Stimulated activated CD8-positive, alpha-beta memory T cell treated with anti-CD3 and anti-CD28 coated beads, Interleukin-4, amount 100 ng/mL, for 1 hour (primary cell): ENCODE results near the gene KIAA1671.
"Not testable (repeated sequence)": the region's sequence is repeated elsewhere in the genome, so short reads cannot be mapped to it uniquely, and the experiment has no call there.

Experiments
- DNase-seq, 2 donors: peaks; one replicate each; pipeline ENCODE4 v3.0.0-alpha.2; 2020; ENCODE audit warnings: low read depth in 2 of 2, low spot score in 1 of 2

The KIAA1671 gene

DNA sequence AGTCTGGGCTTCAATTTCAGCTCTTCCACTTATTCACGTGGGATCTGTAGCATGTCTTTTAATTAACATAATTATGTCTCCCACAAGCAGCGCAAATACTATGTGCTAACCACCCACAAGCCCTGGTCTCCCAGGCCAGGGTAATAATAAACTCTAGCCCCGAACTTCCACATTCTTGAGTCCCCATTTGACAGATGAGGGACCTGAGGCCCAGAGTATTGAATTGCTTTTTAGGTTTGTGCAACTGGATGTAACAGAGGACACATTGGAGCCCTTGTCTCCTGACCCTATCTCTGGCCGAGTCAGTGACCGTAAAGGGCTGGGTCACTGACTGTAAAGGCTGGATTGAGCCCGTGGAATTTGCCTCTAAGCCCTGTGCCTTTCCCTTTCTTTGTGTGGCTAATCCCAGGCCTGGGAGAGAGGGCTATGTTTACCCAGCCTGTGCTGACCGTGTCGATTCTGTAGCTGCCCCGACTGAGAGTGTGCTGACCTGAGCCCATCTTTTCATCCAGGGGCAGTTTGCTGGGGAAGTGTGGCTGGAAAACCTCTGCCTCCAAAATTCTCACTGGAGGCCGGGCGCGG is 270.8 kb downstream of the KIAA1671 start:
- DNase-seq: no peak

GRCh38 chr22:25228822-25229221 is 276.3 kb downstream of the KIAA1671 start:
- DNase-seq: no peak

DNA sequence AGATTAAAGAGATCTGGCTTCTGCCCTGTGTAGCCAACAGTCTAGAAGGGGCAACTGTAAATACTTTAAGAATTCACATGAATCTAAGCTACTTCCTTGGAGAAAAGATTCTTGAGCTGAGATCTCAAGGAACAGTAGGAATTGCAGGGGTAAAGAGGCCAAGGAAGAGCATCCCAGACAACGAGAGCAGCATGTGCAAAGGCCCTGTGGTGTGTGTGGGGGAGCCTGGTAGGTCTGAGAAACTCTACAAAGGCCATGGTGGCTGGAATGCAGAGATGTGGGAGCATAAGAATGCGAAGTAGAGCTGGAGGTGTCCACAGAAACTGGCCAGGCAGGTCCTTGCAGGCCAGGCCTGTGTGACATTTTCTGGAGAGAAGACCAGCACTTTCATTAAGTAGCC is 278.2 kb downstream of the KIAA1671 start:
- DNase-seq: not testable (repeated sequence)

GRCh38 chr22:25232301-25232700 is 279.8 kb downstream of the KIAA1671 start:
- no peak for DNase-seq

DNA sequence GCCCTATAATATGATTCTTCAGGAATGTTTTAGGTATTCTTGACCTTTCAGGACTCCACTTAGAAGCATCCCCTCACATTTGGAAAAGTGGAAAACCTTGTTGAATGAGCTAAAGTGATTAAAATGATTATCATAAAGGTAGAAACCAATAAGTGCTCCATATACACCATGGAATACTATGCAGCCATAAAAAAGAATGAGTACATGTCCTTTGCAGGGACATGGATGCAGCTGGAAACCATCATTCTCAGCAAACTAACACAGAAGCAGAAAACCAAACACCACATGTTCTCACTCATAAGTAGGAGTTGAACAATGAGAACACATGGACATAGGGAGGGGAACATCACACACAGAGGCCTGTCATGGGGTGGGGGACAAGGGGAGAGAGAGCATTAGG is 281.2 kb downstream of the KIAA1671 start:
- not testable (repeated sequence) for DNase-seq

- peak in 1 of 2 donors; percentile 20 for DNase-seq
Measured at GRCh38 chr22:25235547-25236290, 283.2 kb downstream of the KIAA1671 start.

DNA sequence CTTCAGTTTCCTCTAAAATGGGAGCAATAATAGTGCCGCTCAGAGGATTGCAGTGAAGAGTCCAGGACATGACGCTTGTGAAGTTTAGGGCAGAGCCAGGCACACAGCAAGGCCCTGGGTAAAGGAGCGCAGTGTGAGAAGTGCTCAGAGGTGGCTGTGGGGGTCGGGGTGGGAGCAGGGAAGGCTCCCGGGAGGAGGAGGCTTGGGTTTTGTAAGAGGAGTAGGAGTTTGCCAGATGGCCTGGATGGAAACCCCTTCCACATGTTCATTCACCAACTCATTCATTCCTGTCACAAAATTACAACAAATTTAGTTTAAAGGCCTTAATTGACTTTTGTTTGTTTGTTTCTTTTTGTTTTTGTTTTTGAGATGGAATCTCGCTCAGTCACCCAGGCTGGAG is 283.9 kb downstream of the KIAA1671 start:
- DNase-seq: no peak

- no peak for DNase-seq
Measured at GRCh38 chr22:25237503-25237902, 285.0 kb downstream of the KIAA1671 start.

DNA sequence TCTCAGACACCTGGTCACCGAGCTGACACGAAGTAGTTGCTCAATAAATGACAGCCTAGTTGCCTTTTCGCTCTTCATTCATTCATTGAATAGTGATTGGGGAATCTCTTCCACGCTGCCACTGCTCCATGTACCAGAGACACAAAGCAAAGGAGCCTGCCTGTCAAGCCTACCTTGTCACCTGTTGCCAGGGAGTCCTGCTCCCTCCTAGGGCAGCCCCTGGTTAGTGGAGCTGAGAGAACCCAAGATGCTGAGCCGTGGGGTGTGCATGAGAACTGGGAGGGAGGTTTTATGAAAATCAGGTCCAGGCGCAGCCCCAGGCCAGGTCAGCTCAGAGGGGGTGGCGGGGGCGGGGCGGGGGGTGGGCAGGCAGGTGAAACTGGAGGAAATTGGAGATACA is 285.5 kb downstream of the KIAA1671 start:
- not testable (repeated sequence) for DNase-seq
